Neuron (in vitro differentiated cells): Measurements from ENCODE around the gene TIMM50.

Experiments
- H2AFZ ChIP-seq: one replicate; pipeline ENCODE4 v1.6.1; 2013; ENCODE audit warnings: low read depth, mild to moderate bottlenecking, inconsistent platforms, low read length, moderate library complexity
- H3K27me3 ChIP-seq: one replicate; pipeline ENCODE4 v1.6.1; 2013; ENCODE audit warnings: low read length; ENCODE audit not compliant: insufficient read depth
- H3K36me3 ChIP-seq: one replicate; pipeline ENCODE4 v1.6.1; 2013; ENCODE audit warnings: low read length; ENCODE audit not compliant: insufficient read depth
- H3K4me1 ChIP-seq: one replicate; pipeline ENCODE4 v1.6.1; 2013; ENCODE audit warnings: low read length; ENCODE audit not compliant: insufficient read depth
- H3K4me3 ChIP-seq: 2 replicates; pipeline ENCODE4 v1.5.1; 2013; ENCODE audit warnings: mild to moderate bottlenecking, low read length, moderate library complexity
- H3K9me3 ChIP-seq: one replicate; pipeline ENCODE4 v1.6.1; 2013; ENCODE audit warnings: low read length

TIMM50 gene

DNA sequence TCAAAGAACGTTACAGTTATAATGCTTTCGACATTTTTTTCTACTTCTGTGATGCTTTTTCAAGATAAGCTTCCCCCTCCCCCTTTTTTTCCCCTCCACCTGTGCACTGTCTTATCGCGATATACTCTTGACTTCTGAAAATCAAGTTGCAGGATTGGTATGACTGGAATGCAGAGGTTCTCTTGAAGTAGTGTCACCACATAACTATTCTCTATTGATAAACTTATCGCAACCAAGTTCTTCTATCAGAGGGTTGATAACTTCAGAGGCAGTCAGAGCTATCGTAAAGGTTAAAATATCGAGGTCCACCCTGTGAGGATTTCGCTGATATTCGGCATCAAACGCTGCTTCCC lies 58.5 kb downstream of the TIMM50 start:
- Histone ChIP-seq H3K36me3 (no peaks in the 10 kb centered on the region), H3K27me3 (no peaks in the 10 kb centered on the region)

DNA sequence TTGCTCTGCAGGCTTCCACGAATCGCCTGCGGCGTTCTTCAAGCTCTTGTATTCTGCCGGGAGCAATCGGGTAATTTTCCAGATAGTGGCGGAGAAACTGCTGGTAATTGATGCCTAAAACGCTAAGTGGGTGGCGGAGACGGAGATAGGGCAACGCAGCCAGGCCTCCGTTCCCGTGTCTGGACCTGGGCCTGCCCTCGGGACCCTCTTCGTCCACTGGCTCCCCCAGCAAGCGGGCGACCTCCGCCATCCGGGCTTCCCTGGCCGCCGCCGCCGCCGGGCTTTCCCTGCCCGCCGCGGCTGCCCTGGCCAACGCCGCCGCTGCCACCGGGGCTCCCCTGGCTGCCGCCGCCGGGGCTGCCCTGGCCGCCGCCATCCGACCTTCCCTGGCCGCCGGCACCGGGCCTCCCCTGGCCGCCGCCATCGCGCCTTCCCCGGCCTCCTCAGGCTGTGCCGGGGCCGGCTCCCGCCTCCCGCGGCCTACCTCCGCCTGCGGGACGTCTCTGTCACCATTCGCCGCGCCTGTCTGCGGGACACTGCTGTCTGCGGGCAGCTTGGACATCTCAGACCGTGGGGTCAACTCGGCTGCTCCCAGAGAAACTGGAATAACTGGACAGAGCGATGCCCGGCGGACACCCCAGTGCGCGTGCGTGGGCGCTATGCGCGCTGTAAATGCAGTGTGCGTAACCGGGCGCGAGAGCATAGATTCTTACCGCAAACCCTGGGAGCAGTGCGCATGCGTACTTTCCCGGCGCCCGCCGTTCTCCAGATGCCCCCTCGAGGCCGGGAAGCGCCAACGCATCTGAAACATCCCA lies 59.1 kb downstream of the TIMM50 start, which contains the start of gene EID2:
Gene EID2, minus strand, starts transcription at position 644 of the 815 bp plus-strand sequence. Its CDS starts 82 bp downstream, at position 562.
- H3K9me3 ChIP-seq: no peaks in the 10 kb centered on the region
- H3K4me3 ChIP-seq: peak within 1 kb of the TSS; percentile 79
- peak within 1 kb of the TSS; percentile 81 for H2AFZ ChIP-seq
- H3K4me1 ChIP-seq: peaks cover 28% of the 10 kb centered on the region
- H3K27me3 ChIP-seq: no peaks in the 10 kb centered on the region
- H3K36me3 ChIP-seq: no peaks in the 10 kb centered on the region

More for the DNA sequence above, 58.5 kb downstream of the TIMM50 start:
- Histone ChIP-seq H3K4me1 (peaks cover 28% of the 10 kb centered on the region), H3K9me3 (no peaks in the 10 kb centered on the region), H3K4me3 (peak overlapping the region; percentile 79), H2AFZ (peak overlapping the region; percentile 81)

DNA sequence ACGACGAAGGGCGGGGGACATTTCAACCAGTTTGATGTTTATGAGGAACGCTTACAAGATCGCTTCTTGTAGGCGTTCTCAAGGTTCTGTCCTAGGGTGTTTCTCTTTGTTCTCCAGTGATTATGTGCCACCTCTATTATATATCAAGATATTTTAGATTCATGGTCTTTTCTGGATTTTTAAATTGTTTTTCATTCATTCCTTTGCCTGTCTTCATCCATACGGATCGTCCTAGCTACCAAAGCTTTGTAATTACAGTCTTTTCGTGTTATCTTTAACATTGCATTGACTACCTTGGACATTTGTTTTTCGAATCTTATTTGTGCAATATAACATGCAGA lies 59.7 kb downstream of the TIMM50 start:
- no peaks in the 10 kb centered on the region for H3K9me3 ChIP-seq

More for the DNA sequence above, 59.7 kb downstream of the TIMM50 start:
- peaks cover 28% of the 10 kb centered on the region for H3K4me1 ChIP-seq
- no peaks in the 10 kb centered on the region for H3K27me3 ChIP-seq
- peak overlapping the region; percentile 67 for H2AFZ ChIP-seq
- no peaks in the 10 kb centered on the region for H3K36me3 ChIP-seq
- peak overlapping the region; percentile 79 for H3K4me3 ChIP-seq
